ENCODE measurements around the gene PICALM.

Gene PICALM

GRCh38 chr11:85923455-85923854 is 145.4 kb downstream of the PICALM start:
- no peak overlapping the region for H3K27ac Mint-ChIP-seq
- H3K36me3 Mint-ChIP-seq (ENCODE audit: low read depth): peaks cover 2% of the 10 kb centered on the region
- TF ChIP-seq, protein P1, sequence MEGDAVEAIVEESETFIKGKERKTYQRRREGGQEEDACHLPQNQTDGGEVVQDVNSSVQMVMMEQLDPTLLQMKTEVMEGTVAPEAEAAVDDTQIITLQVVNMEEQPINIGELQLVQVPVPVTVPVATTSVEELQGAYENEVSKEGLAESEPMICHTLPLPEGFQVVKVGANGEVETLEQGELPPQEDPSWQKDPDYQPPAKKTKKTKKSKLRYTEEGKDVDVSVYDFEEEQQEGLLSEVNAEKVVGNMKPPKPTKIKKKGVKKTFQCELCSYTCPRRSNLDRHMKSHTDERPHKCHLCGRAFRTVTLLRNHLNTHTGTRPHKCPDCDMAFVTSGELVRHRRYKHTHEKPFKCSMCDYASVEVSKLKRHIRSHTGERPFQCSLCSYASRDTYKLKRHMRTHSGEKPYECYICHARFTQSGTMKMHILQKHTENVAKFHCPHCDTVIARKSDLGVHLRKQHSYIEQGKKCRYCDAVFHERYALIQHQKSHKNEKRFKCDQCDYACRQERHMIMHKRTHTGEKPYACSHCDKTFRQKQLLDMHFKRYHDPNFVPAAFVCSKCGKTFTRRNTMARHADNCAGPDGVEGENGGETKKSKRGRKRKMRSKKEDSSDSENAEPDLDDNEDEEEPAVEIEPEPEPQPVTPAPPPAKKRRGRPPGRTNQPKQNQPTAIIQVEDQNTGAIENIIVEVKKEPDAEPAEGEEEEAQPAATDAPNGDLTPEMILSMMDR (IDR thresholded peaks at IDR 0.05): no peak
- H3K4me3 Mint-ChIP-seq: no peak overlapping the region
- peaks cover 42% of the 10 kb centered on the region for H3K9me3 Mint-ChIP-seq
- no peak for DNase-seq
- H3K4me1 Mint-ChIP-seq: peaks cover 4% of the 10 kb centered on the region
- peaks cover 9% of the 10 kb centered on the region for H3K27me3 Mint-ChIP-seq (ENCODE audit: low read depth, poor library complexity)

DNA sequence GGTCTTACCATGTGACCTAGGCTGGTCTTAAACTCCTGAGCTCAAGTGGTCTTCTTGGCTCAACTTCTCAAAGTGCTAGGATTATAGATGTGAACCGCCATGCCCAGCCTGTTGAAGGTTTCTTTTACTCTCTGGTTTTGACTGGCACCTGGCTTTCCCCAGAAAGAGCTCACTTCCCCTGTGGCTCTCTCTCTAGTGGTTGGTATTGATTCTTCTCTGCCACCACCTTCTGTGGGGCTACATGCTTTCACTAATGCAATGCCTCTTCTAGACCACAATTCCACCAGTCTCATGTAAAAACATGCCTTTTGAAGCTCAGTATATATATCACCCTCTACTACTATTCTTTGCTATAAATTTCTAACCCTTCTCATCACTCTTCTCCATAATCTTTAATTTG is 146.5 kb downstream of the PICALM start:
- TF ChIP-seq, protein P1 (IDR thresholded peaks at IDR 0.05): no peak
- peaks cover 3% of the 10 kb centered on the region for H3K27me3 Mint-ChIP-seq (ENCODE audit: low read depth, poor library complexity)
- no peaks in the 10 kb centered on the region for H3K36me3 Mint-ChIP-seq (ENCODE audit: low read depth)
- no peak for DNase-seq
- H3K4me1 Mint-ChIP-seq: peaks cover 4% of the 10 kb centered on the region
- H3K27ac Mint-ChIP-seq: no peak overlapping the region
- H3K9me3 Mint-ChIP-seq: peaks cover 31% of the 10 kb centered on the region
- H3K4me3 Mint-ChIP-seq: no peak overlapping the region

DNA sequence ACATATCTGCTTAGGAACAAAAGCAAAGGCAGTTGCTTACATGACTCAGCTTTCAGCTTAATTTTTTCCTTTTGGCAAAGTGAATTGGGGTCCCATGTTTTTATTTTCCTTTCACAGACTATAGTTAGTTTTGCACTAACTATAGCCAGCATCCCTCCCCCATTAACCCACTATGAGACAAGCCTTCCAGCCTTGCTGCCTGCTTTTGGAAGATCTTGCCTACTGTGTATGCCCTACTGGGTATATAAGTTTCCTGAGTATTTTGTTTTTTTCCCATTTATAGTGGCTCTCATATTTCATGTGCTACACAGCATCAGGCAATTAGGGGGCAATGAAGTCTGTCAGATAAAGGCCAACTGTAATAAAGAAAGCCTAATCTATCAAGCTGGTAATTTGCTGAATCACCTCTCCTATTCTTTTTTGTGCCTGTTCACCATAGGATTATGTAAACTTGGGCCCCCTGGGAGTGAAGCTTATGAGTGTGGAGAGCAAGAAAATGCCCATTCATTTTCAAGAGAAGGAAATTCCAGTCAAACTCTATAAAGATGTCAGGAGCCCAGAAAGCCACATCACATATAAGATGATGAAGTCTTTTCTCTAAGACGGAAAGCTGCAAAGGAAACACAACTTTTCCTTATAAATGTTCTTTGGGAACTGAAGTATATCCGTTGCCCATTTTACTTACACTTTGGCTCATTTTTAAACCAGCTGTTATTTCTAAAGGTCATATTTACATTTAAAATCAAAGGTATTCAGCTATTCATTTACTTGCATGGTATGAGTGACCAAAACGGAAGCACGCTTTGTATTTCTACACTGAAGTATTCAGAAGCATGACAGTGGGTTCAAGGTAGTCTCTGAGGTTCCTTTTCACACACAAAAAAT is 149.7 kb downstream of the PICALM start:
- H3K4me3 Mint-ChIP-seq: no peak overlapping the region

DNA sequence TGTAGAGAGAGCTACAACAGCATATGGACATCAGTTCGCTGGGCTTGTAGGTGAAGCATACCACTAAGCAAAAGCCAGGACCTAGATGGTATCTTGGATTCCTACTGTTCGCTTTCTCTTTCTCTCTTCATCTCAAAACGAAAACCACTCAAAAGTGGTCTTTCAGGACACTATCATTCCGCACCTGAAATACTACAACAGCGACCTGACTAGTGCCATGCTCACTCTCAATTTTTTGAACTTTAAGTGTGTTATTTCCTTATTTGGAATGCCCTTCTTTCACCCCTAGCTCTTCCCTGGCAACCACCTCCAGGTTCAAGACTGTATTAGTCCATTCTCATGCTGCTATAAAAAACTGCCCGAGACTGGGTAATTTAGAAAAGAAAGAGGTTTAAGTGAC is 154.5 kb downstream of the PICALM start:
- Mint-ChIP-seq H3K9me3 (peaks cover 17% of the 10 kb centered on the region), H3K27ac (no peak overlapping the region), H3K4me3 (no peak overlapping the region), H3K27me3 (ENCODE audit: low read depth, poor library complexity) (peaks cover 4% of the 10 kb centered on the region), H3K4me1 (peaks cover 8% of the 10 kb centered on the region), H3K36me3 (ENCODE audit: low read depth) (no peaks in the 10 kb centered on the region)
- no peak for DNase-seq
- TF ChIP-seq, protein P1 (IDR thresholded peaks at IDR 0.05): no peak

More for the DNA sequence above, 149.7 kb downstream of the PICALM start:
- no peak overlapping the region for H3K27ac Mint-ChIP-seq
- H3K36me3 Mint-ChIP-seq (ENCODE audit: low read depth): no peaks in the 10 kb centered on the region
- no peaks in the 10 kb centered on the region for H3K27me3 Mint-ChIP-seq (ENCODE audit: low read depth, poor library complexity)
- DNase-seq: no peak
- TF ChIP-seq, protein P1 (IDR thresholded peaks at IDR 0.05): no peak
- H3K9me3 Mint-ChIP-seq: peaks cover 29% of the 10 kb centered on the region
- peaks cover 8% of the 10 kb centered on the region for H3K4me1 Mint-ChIP-seq

GRCh38 chr11:85913513-85913912 is 155.4 kb downstream of the PICALM start:
- H3K9me3 Mint-ChIP-seq: peaks cover 17% of the 10 kb centered on the region
- no peaks in the 10 kb centered on the region for H3K36me3 Mint-ChIP-seq (ENCODE audit: low read depth)
- H3K4me1 Mint-ChIP-seq: peaks cover 4% of the 10 kb centered on the region
- DNase-seq: no peak
- H3K4me3 Mint-ChIP-seq: no peak overlapping the region
- TF ChIP-seq, protein P1 (IDR thresholded peaks at IDR 0.05): no peak
- H3K27ac Mint-ChIP-seq: no peak overlapping the region
- peaks cover 4% of the 10 kb centered on the region for H3K27me3 Mint-ChIP-seq (ENCODE audit: low read depth, poor library complexity)

GRCh38 chr11:85912414-85912813 is 156.5 kb downstream of the PICALM start:
- Mint-ChIP-seq H3K9me3 (peaks cover 17% of the 10 kb centered on the region), H3K4me1 (peaks cover 4% of the 10 kb centered on the region), H3K4me3 (no peak overlapping the region), H3K27me3 (ENCODE audit: low read depth, poor library complexity) (peaks cover 4% of the 10 kb centered on the region), H3K27ac (no peak overlapping the region), H3K36me3 (ENCODE audit: low read depth) (no peaks in the 10 kb centered on the region)
- DNase-seq: no peak
- TF ChIP-seq, protein P1 (IDR thresholded peaks at IDR 0.05): no peak

All from nephron progenitor cell (in vitro differentiated cells).